ENCODE results near the gene UCHL3.

Gene UCHL3

GRCh38 chr13:75547917-75548316 lies 1.7 kb upstream of the UCHL3 start:
- no peak for DNase-seq (ENCODE audit: low read depth)

GRCh38 chr13:75550159-75550567 lies 572 bp downstream of the UCHL3 start:
- no peak for DNase-seq (ENCODE audit: low read depth)

GRCh38 chr13:75554464-75554863 lies 4.9 kb downstream of the UCHL3 start:
- no peak for DNase-seq (ENCODE audit: low read depth)

GRCh38 chr13:75554981-75555380 lies 5.4 kb downstream of the UCHL3 start:
- DNase-seq (ENCODE audit: low read depth) = no peak

GRCh38 chr13:75555836-75556235 lies 6.2 kb downstream of the UCHL3 start:
- DNase-seq (ENCODE audit: low read depth) = no peak

GRCh38 chr13:75556961-75557360 lies 7.4 kb downstream of the UCHL3 start:
- no peak for DNase-seq (ENCODE audit: low read depth)

GRCh38 chr13:75558145-75558840 lies 8.7 kb downstream of the UCHL3 start:
- no peak for DNase-seq (ENCODE audit: low read depth)

- no peak for DNase-seq (ENCODE audit: low read depth)
Measured at GRCh38 chr13:75566658-75567057, 17.1 kb downstream of the UCHL3 start.

- DNase-seq (ENCODE audit: low read depth) = no peak
Measured at GRCh38 chr13:75569576-75569975, 20.0 kb downstream of the UCHL3 start.

- no peak for DNase-seq (ENCODE audit: low read depth)
Measured at GRCh38 chr13:75579529-75579928, 29.9 kb downstream of the UCHL3 start.

GRCh38 chr13:75581874-75582640 lies 32.5 kb downstream of the UCHL3 start:
- no peak for DNase-seq (ENCODE audit: low read depth)

GRCh38 chr13:75583091-75583490 lies 33.5 kb downstream of the UCHL3 start:
- DNase-seq (ENCODE audit: low read depth) = no peak

- DNase-seq (ENCODE audit: low read depth) = no peak
Measured at GRCh38 chr13:75585153-75585552, 35.6 kb downstream of the UCHL3 start.

- DNase-seq (ENCODE audit: low read depth) = no peak
Measured at GRCh38 chr13:75587679-75588078, 38.1 kb downstream of the UCHL3 start.

- DNase-seq (ENCODE audit: low read depth) = no peak
Measured at GRCh38 chr13:75596657-75597182, 47.1 kb downstream of the UCHL3 start.

GRCh38 chr13:75600371-75600770 lies 50.8 kb downstream of the UCHL3 start:
- DNase-seq (ENCODE audit: low read depth) = no peak

- DNase-seq (ENCODE audit: low read depth) = no peak
Measured at GRCh38 chr13:75603038-75603437, 53.4 kb downstream of the UCHL3 start.

- DNase-seq (ENCODE audit: low read depth) = no peak
Measured at GRCh38 chr13:75607447-75607846, 57.9 kb downstream of the UCHL3 start.

- DNase-seq (ENCODE audit: low read depth) = no peak
Measured at GRCh38 chr13:75610466-75610865, 60.9 kb downstream of the UCHL3 start.

GRCh38 chr13:75612354-75612753 lies 62.8 kb downstream of the UCHL3 start:
- DNase-seq (ENCODE audit: low read depth) = no peak

- DNase-seq (ENCODE audit: low read depth) = no peak
Measured at GRCh38 chr13:75617230-75617629, 67.6 kb downstream of the UCHL3 start.

- no peak for DNase-seq (ENCODE audit: low read depth)
Measured at GRCh38 chr13:75618308-75618707, 68.7 kb downstream of the UCHL3 start.

- DNase-seq (ENCODE audit: low read depth) = no peak
Measured at GRCh38 chr13:75620020-75620419, 70.4 kb downstream of the UCHL3 start.

Data from T follicular helper cell (primary cell).